ENCODE results near the gene C22orf39. TPM values are rescaled to one million over a fixed set of nuclear protein-coding genes. Genes with fewer than 3 reads are reported as not detected.
A peak's percentile ranks its signal among the peaks of the same experiment; 100 is the strongest.

C22orf39 gene
- total and polyA plus RNA-seq, 5 donors from 2014 or later, result 37.2 to 73.0 (median 58.6) TPM

- Mint-ChIP-seq H3K27me3 (no peaks in the 10 kb centered on the region), H3K4me3 (no peak overlapping the region), H3K36me3 (peaks cover 40% of the 10 kb centered on the region), H3K9me3 (no peaks in the 10 kb centered on the region), H3K4me1 (peaks cover 0 to 4% (median 1%) of the 10 kb centered on the region in 4 donors), H3K27ac (peak overlapping the region in 1 of 3 donors; percentile 62)
- no peaks in the 10 kb centered on the region for H3K27me3 ChIP-seq (ENCODE audit: control insufficient read depth, insufficient read depth, low read length)
- ATAC-seq (ENCODE audit: low read depth in 2 of 2) (no peak), DNase-seq (no peak)
- H3K36me3 ChIP-seq (ENCODE audit: control insufficient read depth, insufficient read depth, low read length), result peaks cover 80% of the 10 kb centered on the region
- H3K4me1 ChIP-seq (ENCODE audit: control insufficient read depth, insufficient read depth, low read length, poor library complexity, severe bottlenecking), result no peaks in the 10 kb centered on the region
- no peak overlapping the region for H3K4me3 ChIP-seq (ENCODE audit: low read depth, low read length)
- H3K9me3 ChIP-seq (ENCODE audit: control insufficient read depth in 2 of 2, low read length in 2 of 2), result no peaks in the 10 kb centered on the region
- H3K27ac ChIP-seq (ENCODE audit: insufficient read depth, low read length, poor library complexity, severe bottlenecking), result no peak overlapping the region
Observed at GRCh38 chr22:19455585-19456370, 8.3 kb upstream of the C22orf39 start.

DNA sequence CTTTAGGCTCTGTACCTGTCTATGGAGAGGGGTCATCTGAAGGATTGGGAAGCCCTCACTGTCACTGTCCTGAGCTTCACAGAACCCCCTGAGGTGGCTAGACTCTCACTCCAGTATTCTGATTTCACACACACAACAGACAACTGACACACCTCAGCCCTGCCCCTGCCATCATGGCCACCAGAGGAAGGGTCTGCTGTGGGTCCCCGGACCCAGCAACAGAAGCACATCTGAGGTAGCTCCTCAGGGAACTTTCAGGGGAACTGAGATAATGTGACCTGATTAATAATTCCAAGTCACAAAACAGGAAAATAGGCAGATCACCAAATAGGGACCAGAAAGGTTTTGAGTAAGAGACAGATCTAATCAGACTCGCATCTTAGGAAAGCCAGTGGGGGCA, 7.5 kb upstream of the C22orf39 start:
- no peak overlapping the region for H3K4me3 ChIP-seq (ENCODE audit: low read depth, low read length)
- Mint-ChIP-seq H3K36me3 (peaks cover 38% of the 10 kb centered on the region), H3K27ac (peak overlapping the region in 2 of 3 donors; percentile 19 to 50), H3K4me1 (peaks cover 0 to 4% (median 1%) of the 10 kb centered on the region in 4 donors), H3K27me3 (no peaks in the 10 kb centered on the region), H3K4me3 (no peak overlapping the region), H3K9me3 (no peaks in the 10 kb centered on the region)
- H3K36me3 ChIP-seq (ENCODE audit: control insufficient read depth, insufficient read depth, low read length), result peaks cover 75% of the 10 kb centered on the region
- no peaks in the 10 kb centered on the region for H3K9me3 ChIP-seq (ENCODE audit: control insufficient read depth in 2 of 2, low read length in 2 of 2)
- no peaks in the 10 kb centered on the region for H3K4me1 ChIP-seq (ENCODE audit: control insufficient read depth, insufficient read depth, low read length, poor library complexity, severe bottlenecking)
- no peak overlapping the region for H3K27ac ChIP-seq (ENCODE audit: insufficient read depth, low read length, poor library complexity, severe bottlenecking)
- ATAC-seq (ENCODE audit: low read depth in 2 of 2), result no peak
- H3K27me3 ChIP-seq (ENCODE audit: control insufficient read depth, insufficient read depth, low read length), result no peaks in the 10 kb centered on the region
- no peak for DNase-seq

DNA sequence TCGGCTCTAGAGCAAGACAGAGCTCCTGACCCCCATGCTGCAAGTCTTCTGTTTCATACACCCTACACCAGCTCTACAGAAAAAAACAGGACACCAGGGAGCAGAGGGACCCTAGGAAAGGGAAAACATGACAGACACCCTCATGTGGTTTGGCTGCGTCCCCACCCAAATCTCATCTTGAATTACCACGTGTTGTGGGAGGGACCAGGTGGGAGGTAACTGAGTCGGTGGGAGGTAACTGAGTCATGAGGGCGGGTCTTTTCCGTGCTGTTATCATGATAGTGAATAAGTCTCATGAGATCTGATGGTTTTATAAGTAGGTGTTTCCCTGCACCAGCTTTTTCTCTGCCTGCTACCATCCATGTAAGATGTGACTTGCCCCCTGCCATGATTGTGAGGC, 6.6 kb upstream of the C22orf39 start:
- Mint-ChIP-seq H3K4me1 (peaks cover 0 to 4% (median 2%) of the 10 kb centered on the region in 4 donors), H3K9me3 (no peaks in the 10 kb centered on the region), H3K36me3 (peaks cover 37% of the 10 kb centered on the region), H3K27me3 (no peaks in the 10 kb centered on the region), H3K27ac (peak overlapping the region in 1 of 3 donors; percentile 38), H3K4me3 (no peak overlapping the region)
- no peak overlapping the region for H3K4me3 ChIP-seq (ENCODE audit: low read depth, low read length)
- DNase-seq (no peak), ATAC-seq (ENCODE audit: low read depth in 2 of 2) (no peak)
- H3K27me3 ChIP-seq (ENCODE audit: control insufficient read depth, insufficient read depth, low read length), result no peaks in the 10 kb centered on the region
- H3K27ac ChIP-seq (ENCODE audit: insufficient read depth, low read length, poor library complexity, severe bottlenecking), result no peak overlapping the region
- peaks cover 72% of the 10 kb centered on the region for H3K36me3 ChIP-seq (ENCODE audit: control insufficient read depth, insufficient read depth, low read length)
- H3K4me1 ChIP-seq (ENCODE audit: control insufficient read depth, insufficient read depth, low read length, poor library complexity, severe bottlenecking), result no peaks in the 10 kb centered on the region
- H3K9me3 ChIP-seq (ENCODE audit: control insufficient read depth in 2 of 2, low read length in 2 of 2), result no peaks in the 10 kb centered on the region

- no peak overlapping the region for H3K27ac ChIP-seq (ENCODE audit: insufficient read depth, low read length, poor library complexity, severe bottlenecking)
- no peaks in the 10 kb centered on the region for H3K9me3 Mint-ChIP-seq
- H3K27me3 Mint-ChIP-seq, result no peaks in the 10 kb centered on the region
- DNase-seq (no peak), ATAC-seq (ENCODE audit: low read depth in 2 of 2) (no peak)
- H3K4me3 Mint-ChIP-seq, result no peak overlapping the region
- H3K4me1 ChIP-seq (ENCODE audit: control insufficient read depth, insufficient read depth, low read length, poor library complexity, severe bottlenecking), result peaks cover under 1% of the 10 kb centered on the region
- H3K4me3 ChIP-seq (ENCODE audit: low read depth, low read length), result no peak overlapping the region
- H3K4me1 Mint-ChIP-seq, result peaks cover 2 to 4% (median 3%) of the 10 kb centered on the region in 4 donors
- no peaks in the 10 kb centered on the region for H3K9me3 ChIP-seq (ENCODE audit: control insufficient read depth in 2 of 2, low read length in 2 of 2)
- H3K36me3 Mint-ChIP-seq, result peaks cover 37% of the 10 kb centered on the region
- H3K27ac Mint-ChIP-seq, result no peak overlapping the region
- no peaks in the 10 kb centered on the region for H3K27me3 ChIP-seq (ENCODE audit: control insufficient read depth, insufficient read depth, low read length)
- peaks cover 68% of the 10 kb centered on the region for H3K36me3 ChIP-seq (ENCODE audit: control insufficient read depth, insufficient read depth, low read length)
Observed at GRCh38 chr22:19453718-19454117, 6.2 kb upstream of the C22orf39 start.

- Mint-ChIP-seq H3K27me3 (no peaks in the 10 kb centered on the region), H3K27ac (peak overlapping the region in 1 of 3 donors; percentile 67), H3K4me3 (peak overlapping the region in 2 of 4 donors; percentile 34 to 84), H3K36me3 (peaks cover 32% of the 10 kb centered on the region), H3K9me3 (no peaks in the 10 kb centered on the region), H3K4me1 (peaks cover 6 to 20% (median 12%) of the 10 kb centered on the region in 4 donors)
- no peak overlapping the region for H3K27ac ChIP-seq (ENCODE audit: insufficient read depth, low read length, poor library complexity, severe bottlenecking)
- ATAC-seq (ENCODE audit: low read depth in 2 of 2) (no peak), DNase-seq (no peak)
- no peaks in the 10 kb centered on the region for H3K27me3 ChIP-seq (ENCODE audit: control insufficient read depth, insufficient read depth, low read length)
- peaks cover 49% of the 10 kb centered on the region for H3K36me3 ChIP-seq (ENCODE audit: control insufficient read depth, insufficient read depth, low read length)
- H3K9me3 ChIP-seq (ENCODE audit: control insufficient read depth in 2 of 2, low read length in 2 of 2), result no peaks in the 10 kb centered on the region
- no peak overlapping the region for H3K4me3 ChIP-seq (ENCODE audit: low read depth, low read length)
- peaks cover 16% of the 10 kb centered on the region for H3K4me1 ChIP-seq (ENCODE audit: control insufficient read depth, insufficient read depth, low read length, poor library complexity, severe bottlenecking)
Observed at GRCh38 chr22:19451570-19451969, 4.1 kb upstream of the C22orf39 start.

- Mint-ChIP-seq H3K27ac (peak overlapping the region in 1 of 3 donors; percentile 63), H3K36me3 (peaks cover 26% of the 10 kb centered on the region), H3K9me3 (no peaks in the 10 kb centered on the region), H3K27me3 (no peaks in the 10 kb centered on the region), H3K4me3 (peak overlapping the region in 1 of 4 donors; percentile 34), H3K4me1 (peaks cover 12 to 28% (median 19%) of the 10 kb centered on the region in 4 donors)
- Histone ChIP-seq H3K36me3 (ENCODE audit: control insufficient read depth, insufficient read depth, low read length) (peaks cover 39% of the 10 kb centered on the region), H3K4me1 (ENCODE audit: control insufficient read depth, insufficient read depth, low read length, poor library complexity, severe bottlenecking) (peaks cover 25% of the 10 kb centered on the region), H3K27ac (ENCODE audit: insufficient read depth, low read length, poor library complexity, severe bottlenecking) (no peak overlapping the region), H3K27me3 (ENCODE audit: control insufficient read depth, insufficient read depth, low read length) (no peaks in the 10 kb centered on the region), H3K4me3 (ENCODE audit: low read depth, low read length) (no peak overlapping the region), H3K9me3 (ENCODE audit: control insufficient read depth in 2 of 2, low read length in 2 of 2) (no peaks in the 10 kb centered on the region)
- DNase-seq (no peak), ATAC-seq (ENCODE audit: low read depth in 2 of 2) (no peak)
Observed at GRCh38 chr22:19450363-19451175, 3.1 kb upstream of the C22orf39 start.

DNA sequence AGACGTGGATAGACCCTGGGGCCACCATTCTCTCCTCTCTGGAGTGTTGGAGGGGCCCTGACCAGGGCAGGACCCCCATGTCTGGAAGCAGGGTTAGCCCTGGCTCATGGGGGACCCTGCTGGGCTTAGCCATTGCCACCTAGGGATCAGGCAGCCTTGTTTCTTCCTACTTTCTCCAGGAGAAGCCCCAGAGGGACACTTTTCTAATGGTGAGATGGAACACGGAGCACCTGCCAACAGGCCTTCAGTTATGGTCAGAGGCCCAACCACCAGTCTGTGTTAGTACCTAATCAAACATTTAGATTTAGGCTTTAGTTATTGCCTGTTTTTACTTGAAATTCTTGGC, 1.9 kb upstream of the C22orf39 start:
- Histone ChIP-seq H3K4me1 (ENCODE audit: control insufficient read depth, insufficient read depth, low read length, poor library complexity, severe bottlenecking) (peaks cover 30% of the 10 kb centered on the region), H3K27me3 (ENCODE audit: control insufficient read depth, insufficient read depth, low read length) (no peaks in the 10 kb centered on the region), H3K9me3 (ENCODE audit: control insufficient read depth in 2 of 2, low read length in 2 of 2) (no peaks in the 10 kb centered on the region), H3K27ac (ENCODE audit: insufficient read depth, low read length, poor library complexity, severe bottlenecking) (peak overlapping the region; percentile 5), H3K4me3 (ENCODE audit: low read depth, low read length) (no peak overlapping the region), H3K36me3 (ENCODE audit: control insufficient read depth, insufficient read depth, low read length) (peaks cover 31% of the 10 kb centered on the region)
- H3K27ac Mint-ChIP-seq, result peak overlapping the region in 1 of 3 donors; percentile 31
- H3K4me1 Mint-ChIP-seq, result peaks cover 15 to 39% (median 29%) of the 10 kb centered on the region in 4 donors
- no peaks in the 10 kb centered on the region for H3K27me3 Mint-ChIP-seq
- ATAC-seq (ENCODE audit: low read depth in 2 of 2) (no peak), DNase-seq (no peak)
- peaks cover 20% of the 10 kb centered on the region for H3K36me3 Mint-ChIP-seq
- peak overlapping the region; percentile 21 to 58 (median 52) for H3K4me3 Mint-ChIP-seq
- no peaks in the 10 kb centered on the region for H3K9me3 Mint-ChIP-seq
